Measurements from ENCODE around the gene CENPL. TPM values are rescaled to one million over a fixed set of nuclear protein-coding genes. Genes with fewer than 3 reads are reported as not detected.
"Not testable (repeated sequence)": the region's sequence is repeated elsewhere in the genome, so short reads cannot be mapped to it uniquely, and the experiment has no call there.

The CENPL gene
- 16.8 TPM for polyA plus RNA-seq (2013, experiment 1 of 2; ENCODE audit: insufficient read length)
- 4.4 TPM for polyA plus RNA-seq (2013, experiment 2 of 2; ENCODE audit: insufficient read length)

- peak; percentile 98 for DNase-seq
Observed at GRCh38 chr1:173824315-173825081, at the start of gene CENPL, which contains the start of gene DARS2. Gene CENPL, minus strand, starts transcription at chr1:173824883. Its CDS starts 13,584 bp downstream, at chr1:173811299. Gene DARS2, plus strand, starts transcription at chr1:173824673. Its CDS starts 557 bp downstream, at chr1:173825230.

DNA sequence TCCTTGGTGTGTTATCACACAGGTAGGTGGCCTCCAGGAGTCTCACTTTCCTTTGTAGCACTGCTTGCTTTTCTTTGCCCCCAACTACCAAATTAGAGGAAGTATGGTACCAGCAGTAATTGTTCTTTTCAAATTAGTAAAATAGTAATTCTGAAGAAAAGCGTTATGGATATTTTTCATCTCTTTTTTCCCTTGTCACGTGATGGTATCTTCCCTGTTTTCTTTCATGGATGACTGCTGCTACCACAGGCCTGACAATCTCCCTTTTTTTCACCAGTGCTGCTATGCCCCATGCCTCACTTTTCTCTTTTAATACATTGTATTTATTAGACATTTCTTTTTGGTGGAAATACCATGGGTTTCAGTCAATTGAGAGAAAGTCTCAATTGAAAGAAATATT lies 46.8 kb upstream of the CENPL start:
- no peak for DNase-seq

DNA sequence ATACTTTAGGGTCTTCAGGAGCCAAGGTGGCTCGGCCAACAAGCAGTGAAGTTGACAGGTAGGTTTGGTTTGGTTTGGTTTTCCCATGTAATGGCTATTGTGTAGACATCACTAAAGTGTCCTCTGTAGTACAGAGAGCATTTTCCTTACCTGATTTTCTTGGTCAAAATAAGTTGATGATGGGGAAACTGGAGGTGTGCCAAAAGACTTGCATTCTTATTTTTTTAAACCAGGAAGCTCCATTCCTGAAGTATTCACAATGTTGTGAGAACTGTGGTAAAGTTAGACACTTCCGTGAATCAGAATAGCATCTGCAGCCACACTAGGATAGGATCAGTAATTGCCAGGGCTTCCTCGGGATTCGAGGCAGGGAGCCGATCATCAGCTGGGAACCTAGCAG lies 46.4 kb upstream of the CENPL start:
- DNase-seq, result no peak

- DNase-seq, result no peak
Observed at GRCh38 chr1:173870252-173871075, 45.8 kb upstream of the CENPL start.

DNA sequence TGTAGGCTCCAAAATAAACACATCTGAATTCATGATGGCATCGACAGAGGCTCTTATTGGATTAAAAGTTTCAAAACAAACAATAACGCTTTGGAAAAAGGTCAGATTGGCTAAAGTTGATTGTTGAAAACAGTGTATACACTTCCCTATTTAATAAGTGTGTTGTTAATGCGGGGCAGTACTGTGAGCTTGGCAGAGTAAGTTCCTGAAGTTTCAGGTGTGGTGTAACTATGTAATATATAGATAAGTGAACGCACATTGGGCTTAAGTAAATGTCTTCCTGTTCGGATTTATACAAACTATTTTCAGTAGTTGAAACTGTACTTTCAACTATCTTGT lies 44.3 kb upstream of the CENPL start:
- DNase-seq, result no peak

- peak; percentile 62 for DNase-seq
Observed at GRCh38 chr1:173868266-173869020, 43.8 kb upstream of the CENPL start, which contains the start of gene ZBTB37. Gene ZBTB37, plus strand, starts transcription at chr1:173868380. Its CDS starts 1,846 bp downstream, at chr1:173870226.

DNA sequence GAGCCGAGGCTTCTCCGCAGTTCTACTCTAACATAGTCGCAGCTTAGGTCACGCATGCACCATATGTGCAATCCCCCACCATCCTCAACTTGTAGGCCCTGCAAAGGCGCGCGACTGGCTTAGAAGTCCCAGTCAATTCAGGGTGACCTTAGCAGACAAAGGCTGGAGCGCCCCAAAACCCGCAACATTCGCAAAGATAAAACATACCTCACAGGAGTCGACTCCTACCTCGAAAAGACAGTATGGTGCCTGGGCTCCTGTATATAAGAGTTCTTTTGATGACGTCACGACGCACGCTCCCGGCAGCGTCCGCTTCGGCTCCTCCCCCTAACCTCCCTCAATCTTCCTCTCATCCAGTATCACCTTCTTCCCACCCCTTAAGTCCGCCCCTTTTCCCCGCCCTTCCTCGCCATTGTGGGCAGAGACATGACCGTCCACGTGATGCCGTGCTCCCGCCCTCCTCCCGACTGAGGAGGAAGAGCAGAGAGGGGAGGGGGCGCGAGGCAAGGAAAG lies 43.1 kb upstream of the CENPL start, which contains the start of gene GAS5:
Gene GAS5, minus strand, starts transcription at position 237 of the 513 bp plus-strand sequence.
- peak; percentile 100 for DNase-seq

- no peak for DNase-seq
Observed at GRCh38 chr1:173867141-173867752, 42.6 kb upstream of the CENPL start.

GRCh38 chr1:173866413-173867115 lies 41.9 kb upstream of the CENPL start:
- no peak for DNase-seq

- DNase-seq, result no peak
Observed at GRCh38 chr1:173865468-173866164, 40.9 kb upstream of the CENPL start.

DNA sequence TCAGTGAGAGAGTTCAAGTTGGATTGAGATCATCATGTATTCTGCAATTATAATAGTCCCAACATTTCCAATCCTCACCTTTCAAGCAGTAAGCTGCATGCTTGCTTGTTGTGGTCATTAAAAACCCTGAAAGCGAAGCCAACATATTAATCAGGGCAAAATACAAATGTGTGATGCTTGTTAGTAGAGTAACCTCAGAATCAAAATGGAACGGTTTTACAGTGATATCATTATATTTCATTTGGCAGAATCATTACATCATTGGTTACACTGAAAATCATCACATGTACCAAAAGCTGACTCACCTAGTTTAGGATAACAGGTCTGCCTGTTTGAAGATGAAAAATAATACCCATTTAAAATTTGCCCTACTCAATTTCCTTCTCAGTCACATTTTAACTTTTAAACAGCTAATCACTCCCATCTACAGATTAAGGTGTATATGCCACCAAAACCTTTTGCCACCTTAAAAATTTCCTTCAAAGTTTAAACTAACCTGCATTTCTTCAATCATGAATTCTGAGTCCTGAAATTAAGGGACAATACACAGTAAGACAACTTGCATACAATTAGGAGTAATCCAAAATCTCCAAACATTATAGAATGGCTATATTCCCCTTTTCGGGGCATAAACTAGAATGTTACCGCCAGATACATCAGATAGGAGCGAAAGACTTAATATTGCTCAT lies 39.6 kb upstream of the CENPL start:
- DNase-seq, result no peak

DNA sequence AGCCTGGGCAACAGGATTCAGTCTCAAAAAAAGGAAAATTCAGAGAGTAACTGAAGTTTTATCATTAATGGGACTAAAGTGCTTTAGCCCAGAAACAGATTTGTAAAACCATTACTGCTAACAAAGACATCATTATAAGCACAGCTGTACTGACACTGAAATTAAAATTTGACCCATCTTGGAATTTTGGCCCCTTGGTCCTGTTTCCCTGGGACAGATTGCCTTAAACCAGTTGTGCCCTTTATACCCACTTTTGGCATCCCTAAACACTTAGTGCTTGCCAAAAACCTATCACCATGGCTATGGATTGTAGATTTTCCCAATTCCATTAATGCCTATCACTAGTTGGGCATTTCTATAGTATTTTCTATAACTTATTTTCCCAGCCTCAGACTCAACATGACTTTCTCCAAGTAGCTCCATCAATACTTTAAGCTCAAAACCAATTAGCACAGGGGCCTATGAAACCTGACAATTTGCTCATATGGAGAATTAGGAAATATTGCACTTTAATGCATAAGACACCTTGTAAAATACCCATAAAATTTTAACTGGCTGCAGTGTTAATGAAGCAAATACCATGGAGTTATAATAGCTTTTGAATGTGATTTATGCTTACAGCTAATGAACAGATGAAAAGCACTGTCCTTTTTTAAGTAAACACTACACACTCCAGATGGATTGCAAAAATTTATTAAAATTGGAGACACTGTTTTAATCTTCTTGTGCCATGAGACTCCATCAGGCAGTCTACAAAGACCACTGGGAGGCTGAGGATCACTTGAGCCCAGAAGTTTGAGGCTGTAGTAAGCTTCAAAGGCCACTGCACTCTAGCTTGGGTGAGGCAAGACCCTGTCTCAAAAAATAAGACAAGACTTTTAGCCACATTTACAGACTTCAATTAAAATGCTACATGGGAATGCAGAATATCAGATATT lies 38.8 kb upstream of the CENPL start:
- DNase-seq, result no peak

- no peak for DNase-seq
Observed at GRCh38 chr1:173862769-173863223, 38.1 kb upstream of the CENPL start.

DNA sequence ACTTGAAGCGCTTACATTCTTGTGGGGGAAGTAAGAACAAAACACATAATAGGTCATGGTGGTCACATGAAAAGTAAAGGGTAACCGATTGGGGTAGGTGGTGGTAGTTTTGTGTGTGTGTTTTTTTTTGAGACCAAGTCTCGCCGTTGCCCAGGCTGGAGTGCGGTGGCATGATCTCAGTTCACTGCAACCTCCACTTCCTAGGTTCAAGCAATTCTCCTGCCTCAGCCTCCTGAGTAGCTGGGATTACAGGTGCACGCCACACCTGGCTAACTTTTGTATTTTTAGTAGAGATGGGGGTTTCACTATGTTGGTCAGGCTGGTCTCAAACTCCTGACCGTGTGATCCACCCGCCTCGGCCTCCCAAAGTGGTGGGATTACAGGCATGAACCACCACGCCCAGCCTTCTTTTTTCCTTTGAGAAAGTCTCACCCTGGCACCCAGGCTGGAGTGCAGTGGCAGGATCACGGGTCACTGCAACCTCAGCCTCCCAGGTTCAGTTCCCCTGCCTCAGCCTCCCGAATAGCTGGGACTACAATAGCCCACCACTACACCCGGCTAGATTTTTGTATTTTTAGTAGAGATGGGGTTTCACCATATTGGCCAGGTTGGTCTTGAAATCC lies 37.6 kb upstream of the CENPL start:
- DNase-seq, result not testable (repeated sequence)

DNA sequence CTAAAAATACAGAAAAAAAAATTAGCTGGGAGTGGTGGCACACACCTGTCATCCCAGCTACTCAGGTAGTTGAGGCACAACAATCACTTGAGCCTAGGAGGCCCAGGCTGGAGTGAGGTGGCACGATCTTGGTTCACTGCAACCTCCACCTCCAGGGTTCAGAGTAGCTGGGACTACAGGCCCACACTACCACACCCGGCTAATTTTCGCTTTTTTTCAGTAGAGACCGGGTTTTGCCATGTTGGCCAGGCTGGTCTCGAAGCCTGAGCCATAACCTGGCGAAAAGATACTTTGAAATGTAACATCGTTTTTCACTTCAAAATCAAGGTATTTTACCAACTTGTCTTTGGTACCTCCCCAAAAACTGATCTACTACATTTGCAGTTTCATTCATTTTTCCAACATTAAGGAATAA lies 37.1 kb upstream of the CENPL start:
- DNase-seq, result no peak

GRCh38 chr1:173860065-173860464 lies 35.4 kb upstream of the CENPL start:
- DNase-seq, result no peak

DNA sequence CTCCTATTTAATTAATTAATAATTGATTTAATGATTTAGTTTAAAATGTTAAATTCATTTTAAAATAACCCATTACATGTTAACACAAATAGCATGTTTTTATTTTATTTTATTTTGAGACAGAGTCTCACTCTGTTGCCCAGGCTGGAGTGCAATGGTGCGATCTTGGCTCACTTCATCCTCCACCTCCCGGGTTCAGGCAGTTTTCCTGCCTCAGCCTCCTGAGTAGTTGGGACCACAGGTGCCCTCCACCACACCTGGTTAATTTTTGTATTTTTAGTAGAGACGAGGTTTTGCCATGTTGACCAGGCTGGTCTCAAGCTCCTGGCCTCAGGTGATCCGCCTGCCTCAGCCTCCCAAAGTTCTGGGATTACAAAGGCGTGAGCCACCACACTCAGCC lies 34.9 kb upstream of the CENPL start:
- DNase-seq, result not testable (repeated sequence)

GRCh38 chr1:173857363-173857917 lies 32.8 kb upstream of the CENPL start:
- no peak for DNase-seq

Measured in fibroblast of skin of back (primary cell).